Stimulated activated CD8-positive, alpha-beta memory T cell treated with anti-CD3 and anti-CD28 coated beads, Interleukin-12 subunit alpha, Interleukin-12 subunit beta, amount 100 ng/mL, for 24 hours (primary cell): ENCODE measurements around the gene FNBP1.
"Not testable (repeated sequence)": the region's sequence is repeated elsewhere in the genome, so short reads cannot be mapped to it uniquely, and the experiment has no call there.

Experiments used
- DNase-seq: peaks from one replicate; pipeline ENCODE4 v3.0.0-alpha.2; 2020; ENCODE audit errors: extremely low read depth

The FNBP1 gene

DNA sequence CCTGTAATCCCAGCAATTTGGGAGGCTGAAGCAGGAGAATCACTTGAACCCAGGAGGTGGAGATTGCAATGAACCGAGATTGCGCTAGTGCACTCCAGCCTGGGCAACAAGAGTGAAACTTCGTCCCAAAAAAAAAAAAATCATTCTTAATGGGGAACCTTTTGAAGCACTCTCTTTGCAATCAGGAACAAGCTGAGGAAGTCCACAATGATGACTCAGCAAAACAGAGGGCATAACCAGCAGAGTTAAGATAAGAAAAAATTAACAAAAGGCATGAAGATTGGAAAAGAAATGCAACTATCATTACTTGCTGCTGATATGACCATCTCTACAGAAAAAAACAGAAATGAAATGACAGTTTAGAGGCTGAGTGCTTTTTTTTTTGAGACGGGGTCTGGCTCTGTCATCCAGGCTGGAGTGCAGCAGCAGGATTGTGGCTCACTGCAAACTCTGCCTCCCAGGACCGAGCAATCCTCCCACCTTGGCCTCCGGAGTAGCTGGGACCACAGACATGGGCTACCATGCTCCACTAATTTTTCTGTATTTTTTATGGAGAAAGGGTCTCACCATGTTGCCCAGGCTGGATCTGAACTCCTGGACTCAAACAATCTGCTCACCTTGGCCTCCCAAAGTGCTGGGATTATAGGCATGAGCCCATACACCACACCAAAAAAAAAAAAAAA is 88.0 kb downstream of the FNBP1 start:
- DNase-seq, result no peak

DNA sequence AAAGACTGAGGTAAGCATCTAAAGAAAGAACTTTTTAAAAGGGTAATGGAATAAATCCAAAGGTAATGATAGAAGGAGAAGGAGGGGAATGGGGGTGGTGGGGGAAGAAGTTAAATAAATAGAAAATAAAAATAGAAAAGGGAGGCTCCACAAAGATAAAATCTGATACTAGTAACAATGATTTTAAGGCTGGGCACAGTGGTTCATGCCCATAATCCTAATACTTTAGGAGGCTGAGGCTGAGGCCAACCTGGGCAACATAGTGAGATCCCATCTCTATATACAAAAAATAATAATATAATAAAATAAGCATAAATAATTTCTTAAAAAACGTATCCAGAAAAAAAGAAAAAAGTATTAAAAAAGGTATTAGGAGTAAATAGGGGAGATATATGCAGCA is 89.3 kb downstream of the FNBP1 start:
- DNase-seq, result no peak

DNA sequence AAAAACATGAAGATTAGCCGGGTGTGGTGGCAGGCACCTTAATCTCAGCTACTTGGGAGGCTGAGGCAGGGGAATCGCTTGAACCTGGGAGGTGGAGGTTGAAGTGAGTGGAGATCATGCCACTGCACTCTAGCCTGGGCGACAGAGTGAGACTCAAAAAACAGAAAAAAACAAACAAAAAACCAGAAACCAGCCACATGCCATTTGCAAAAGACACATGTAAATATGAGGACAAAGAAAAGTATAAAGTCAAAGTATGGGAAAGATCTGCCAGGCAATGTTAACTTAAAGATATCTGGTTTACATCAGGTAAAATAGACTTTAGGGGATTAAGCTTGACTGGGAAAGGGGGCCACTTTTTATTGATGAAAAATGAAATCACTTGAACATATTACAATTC is 90.7 kb downstream of the FNBP1 start:
- DNase-seq, result no peak

DNA sequence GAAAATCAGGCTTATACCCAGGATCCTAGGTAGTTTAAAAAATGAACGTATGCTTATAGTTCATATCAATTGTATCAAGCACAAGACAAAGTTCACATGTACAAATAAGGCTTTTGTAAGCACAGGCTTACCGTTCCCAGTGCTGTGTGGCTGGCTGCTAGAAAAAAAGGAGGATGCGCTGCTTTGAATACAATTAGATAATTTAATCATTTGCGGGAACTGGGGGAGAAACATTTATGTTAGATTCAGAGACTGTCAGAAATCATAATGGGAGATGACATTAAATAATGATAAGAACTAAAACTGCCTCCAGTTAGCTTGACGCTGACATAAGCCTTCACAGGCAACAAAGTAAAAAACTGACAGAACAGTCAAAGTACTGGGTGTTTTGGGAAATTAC is 93.2 kb downstream of the FNBP1 start:
- no peak for DNase-seq

- DNase-seq, result not testable (repeated sequence)
These were observed 94.4 kb downstream of the FNBP1 start for GRCh38 chr9:129948626-129949025.

DNA sequence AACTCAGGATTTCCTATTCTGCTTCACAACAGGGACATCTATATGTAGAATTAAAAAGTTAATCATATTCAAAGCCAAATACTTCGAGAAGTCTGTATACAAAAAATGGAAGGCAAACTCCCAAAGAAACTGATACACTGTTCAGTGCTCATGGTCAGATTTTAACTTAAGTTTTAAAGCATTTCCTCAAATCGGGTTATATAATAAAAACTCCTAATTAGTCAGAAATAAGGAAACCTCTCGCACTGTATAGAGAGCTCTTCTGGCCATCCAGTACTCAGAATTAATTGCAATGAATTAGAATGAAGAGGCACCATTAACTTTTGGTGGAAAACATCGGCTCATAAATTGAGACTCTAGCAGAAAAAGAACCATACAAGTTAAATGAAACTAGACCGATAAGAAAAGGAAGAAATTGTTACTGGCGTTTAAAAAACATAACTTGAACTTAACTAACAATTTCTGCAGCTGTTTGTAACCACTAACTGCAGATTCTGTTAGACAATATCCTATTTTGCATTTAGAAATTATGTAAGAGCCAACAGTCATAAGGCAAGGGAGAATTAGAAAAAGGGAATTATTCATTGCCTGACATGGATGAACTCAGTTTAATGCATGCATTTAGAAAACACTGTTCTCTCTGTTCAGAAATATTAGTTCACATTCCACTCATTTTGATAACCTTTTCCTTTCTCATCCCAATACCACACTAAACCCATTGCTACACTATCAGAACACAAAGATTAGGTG is 96.6 kb downstream of the FNBP1 start:
- DNase-seq, result no peak

- DNase-seq, result no peak
These were observed 97.7 kb downstream of the FNBP1 start for GRCh38 chr9:129945314-129945713.

- DNase-seq, result no peak
These were observed 98.4 kb downstream of the FNBP1 start for GRCh38 chr9:129944506-129945116.

DNA sequence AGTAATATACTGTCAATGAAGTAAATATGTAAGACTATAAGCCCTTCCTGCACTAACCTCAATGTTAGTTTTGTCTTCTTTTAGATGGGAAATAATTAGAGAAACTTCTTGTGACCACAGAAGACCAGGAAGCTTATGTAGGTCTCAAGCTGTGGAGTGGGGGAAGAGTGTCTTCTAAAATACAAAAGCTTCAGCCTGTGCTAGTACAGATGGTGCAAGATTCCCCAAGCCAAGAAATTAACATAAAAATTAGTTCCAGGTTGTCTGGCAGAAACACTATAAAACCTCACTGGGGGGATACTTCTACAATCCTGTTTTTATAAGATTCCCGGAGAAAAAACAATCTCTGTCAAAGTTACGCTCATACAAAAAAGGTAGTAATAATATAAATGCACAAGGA is 103.6 kb downstream of the FNBP1 start:
- DNase-seq, result no peak

GRCh38 chr9:129938291-129938979 is 104.6 kb downstream of the FNBP1 start:
- no peak for DNase-seq

DNA sequence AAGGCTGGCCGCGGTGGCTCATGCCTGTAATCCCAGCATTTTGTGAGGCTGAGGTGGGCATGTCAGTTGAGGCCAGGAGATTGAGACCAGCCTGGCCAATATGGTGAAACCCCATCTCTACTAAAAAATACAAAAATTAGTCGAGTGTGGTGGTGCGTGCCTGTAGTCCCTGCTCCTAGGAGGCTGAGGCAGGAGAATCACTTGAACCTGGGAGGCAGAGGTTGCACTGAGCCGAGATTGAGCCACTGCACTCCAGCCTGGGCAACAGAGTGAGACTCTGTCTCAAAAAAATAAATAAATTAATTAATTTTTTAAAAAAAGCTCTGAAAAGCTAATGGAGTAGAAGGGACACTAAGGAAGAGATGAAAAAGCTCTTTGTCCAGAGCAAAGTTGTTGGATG is 105.1 kb downstream of the FNBP1 start:
- DNase-seq, result not testable (repeated sequence)

DNA sequence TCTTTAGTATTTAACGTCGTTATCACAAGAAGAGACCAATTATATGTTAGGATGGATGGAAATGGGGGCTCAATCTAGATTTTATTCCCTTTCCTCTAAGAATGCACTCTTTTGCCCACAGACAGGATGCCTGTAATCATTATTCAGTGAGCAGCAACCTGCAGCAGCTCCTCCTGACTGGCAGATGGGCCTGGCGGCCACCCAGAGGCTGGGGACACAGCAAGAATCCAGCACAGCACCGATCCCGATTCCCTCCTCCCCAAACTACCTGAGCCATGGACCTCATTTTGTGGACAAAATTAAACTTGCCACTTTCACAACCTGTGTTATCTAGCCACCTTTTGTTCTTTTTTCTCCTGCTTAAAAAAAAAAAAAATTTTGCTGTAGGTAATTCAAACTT is 106.8 kb downstream of the FNBP1 start:
- DNase-seq, result no peak

DNA sequence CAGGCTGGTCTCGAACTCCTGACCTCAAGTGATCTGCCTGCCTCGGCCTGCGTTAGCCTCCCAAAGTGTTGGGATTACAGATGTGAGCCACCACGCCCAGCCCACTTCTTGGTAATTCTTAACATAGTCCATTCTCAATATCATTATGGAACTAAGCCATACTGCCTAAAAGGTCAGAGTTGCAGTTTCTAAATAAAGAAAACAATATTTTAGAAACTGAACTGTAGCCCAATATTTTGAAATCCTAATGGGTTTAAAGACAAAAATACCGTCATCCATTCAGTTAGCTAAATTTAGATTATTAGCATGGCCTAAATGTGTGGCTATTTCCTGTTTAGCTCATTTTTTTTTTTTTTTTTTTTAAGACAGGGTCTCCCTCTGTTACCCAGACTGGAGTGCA is 108.2 kb downstream of the FNBP1 start:
- no peak for DNase-seq

DNA sequence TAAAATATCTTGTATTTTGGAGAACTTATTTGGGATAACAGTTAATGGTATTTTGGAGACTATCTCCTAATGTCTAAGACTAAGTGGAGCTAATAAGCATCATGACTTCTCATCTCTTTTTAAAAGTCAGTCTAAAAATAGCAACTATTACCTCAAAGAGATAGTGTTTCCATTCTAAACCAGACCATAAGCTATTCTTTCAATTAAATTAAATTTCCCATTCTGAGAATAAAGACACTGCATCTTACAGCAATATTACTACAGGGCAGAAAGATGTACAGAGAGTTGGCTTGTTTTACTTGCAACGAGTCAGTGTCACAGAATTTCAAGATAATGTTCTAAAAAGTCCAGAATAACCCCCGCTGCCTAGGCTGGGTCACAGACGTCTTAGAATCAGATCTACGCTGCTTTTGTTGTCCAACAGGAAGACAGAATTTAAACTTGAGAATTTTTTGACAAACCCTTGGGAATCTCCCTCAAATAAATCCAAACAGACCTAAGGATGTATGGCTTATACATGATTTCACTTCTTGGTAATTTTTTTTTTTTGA is 108.9 kb downstream of the FNBP1 start:
- DNase-seq, result no peak

GRCh38 chr9:129933185-129934040 is 109.6 kb downstream of the FNBP1 start:
- DNase-seq, result no peak

GRCh38 chr9:129932303-129933151 is 110.5 kb downstream of the FNBP1 start:
- no peak for DNase-seq

GRCh38 chr9:129930743-129931142 is 112.2 kb downstream of the FNBP1 start:
- DNase-seq, result no peak

GRCh38 chr9:129929496-129930125 is 113.4 kb downstream of the FNBP1 start:
- DNase-seq, result no peak

DNA sequence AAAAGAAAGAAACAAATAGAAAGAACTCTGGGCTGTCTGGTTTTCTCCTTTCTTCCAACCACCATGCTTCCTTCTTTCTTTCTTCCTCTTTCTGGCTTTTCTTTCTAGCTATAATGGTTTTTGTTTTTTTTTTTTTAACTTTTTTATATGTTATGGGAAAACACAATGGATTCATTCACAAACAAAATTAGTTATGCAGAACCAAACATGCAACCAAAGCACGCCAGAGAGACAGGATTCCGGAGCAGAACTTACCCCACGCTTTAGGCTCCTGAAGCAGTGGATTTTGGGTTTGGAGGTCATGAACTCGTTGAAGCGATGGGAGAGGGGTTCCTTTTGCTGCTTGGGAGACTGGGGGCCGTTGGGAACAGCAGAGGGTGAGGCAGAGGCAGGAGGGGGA is 119.4 kb downstream of the FNBP1 start:
- DNase-seq, result no peak

DNA sequence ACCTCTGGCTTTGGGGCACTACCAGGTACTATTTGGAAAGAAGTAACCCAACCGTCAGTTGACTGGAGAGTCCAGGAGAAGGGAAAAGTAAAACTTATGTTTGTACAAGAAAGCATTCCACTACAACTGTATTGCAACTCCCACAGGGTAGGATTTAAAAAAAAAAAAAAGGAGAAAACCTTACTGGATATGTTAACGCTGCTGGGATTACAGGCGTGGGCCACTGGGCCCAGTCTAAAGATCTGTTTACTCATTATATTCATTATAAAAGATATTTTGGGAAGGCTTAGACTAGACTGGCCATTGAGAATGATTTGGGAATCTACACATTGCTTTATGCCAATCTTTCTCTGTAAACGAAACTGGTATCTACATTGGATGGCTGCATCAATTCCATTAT is 121.1 kb downstream of the FNBP1 start:
- no peak for DNase-seq
